Kidney (tissue), 14 donors: ENCODE data around the gene RELA. TPM values are rescaled to one million over a fixed set of nuclear protein-coding genes. Genes with fewer than 3 reads are reported as not detected.
A peak's percentile ranks its signal among the peaks of the same experiment; 100 is the strongest.

ENCODE experiments used
- DNase-seq, 5 donors: peaks; one replicate each; pipeline ENCODE4 v3.0.0-alpha.2; 2013 to 2020
- FAIRE-seq: peaks from 2 replicates; lab custom pipeline; 2012; peaks lifted over from hg19 to GRCh38; lab: Jason Lieb, UNC
- H3K27ac ChIP-seq, 2 donors: one replicate each; pipeline ENCODE4 v1.7.0; 2013; ENCODE audit warnings: low read depth in 2 of 2, low read length in 2 of 2, inconsistent platforms in 1 of 2
- H3K27me3 ChIP-seq: one replicate; pipeline ENCODE4 v1.7.1; 2013; ENCODE audit warnings: low read length, inconsistent platforms; ENCODE audit not compliant: control insufficient read depth, insufficient read depth
- H3K36me3 ChIP-seq, 3 donors: one replicate each; pipeline versions ENCODE4 v1.7.0 to v1.7.1; 2013; ENCODE audit warnings: low read length in 3 of 3, control low read depth in 1 of 3, inconsistent platforms in 1 of 3; ENCODE audit not compliant: insufficient read depth in 3 of 3, control insufficient read depth in 2 of 3
- H3K4me1 ChIP-seq, 3 donors: one replicate each; pipeline versions ENCODE4 v1.7.0 to v1.7.1; 2013; ENCODE audit warnings: low read length in 3 of 3, inconsistent platforms in 1 of 3, low read depth in 1 of 3; ENCODE audit not compliant: control insufficient read depth in 2 of 3, insufficient read depth in 2 of 3
- H3K4me3 ChIP-seq, 3 donors: one replicate each; pipeline versions ENCODE4 v1.7.0 to v1.8.1; 2013; ENCODE audit warnings: low read length in 3 of 3, control low read depth in 1 of 3, inconsistent platforms in 1 of 3
- H3K9ac ChIP-seq, 3 donors: one replicate each; pipeline versions ENCODE4 v1.7.0 to v1.7.1; 2013; ENCODE audit warnings: low read length in 3 of 3, control low read depth in 1 of 3, inconsistent platforms in 1 of 3
- H3K9me3 ChIP-seq, 3 donors: one replicate each; pipeline versions ENCODE4 v1.7.0 to v1.7.1; 2013; ENCODE audit warnings: low read length in 3 of 3, control low read depth in 1 of 3, inconsistent platforms in 1 of 3; ENCODE audit not compliant: control insufficient read depth in 2 of 3, insufficient read depth in 1 of 3
- intact Hi-C: fragments of 100-400 bp; cut with DNase I; formaldehyde crosslinking; loops from one replicate; pipeline ENCODE4 v1.11.1; 2022
- polyA plus RNA-seq: library from polyadenylated mRNA; stranded (reverse); fragments of 350-450 nt; fragmentation: Illumina TruSeq; extraction: RNeasy Lipid Tissue Mini Kit (QIAGEN cat#74804); gene quantifications from one replicate; pipeline ENCODE4 v1.2.3, GENCODE V29; 2014; ENCODE audit warnings: low read depth, low replicate concordance; ENCODE audit not compliant: insufficient read depth
- total RNA-seq: library from RNA; stranded (reverse); fragmentation: NEBNext Ultra II Directional; extraction: Animal tissue kit (Norgen Biotek cat#: 25700); gene quantifications from one replicate; pipeline ENCODE4 v1.2.1, GENCODE V29; 2021
- TF ChIP-seq, protein P1 (sequence below): IDR thresholded peaks from 3 replicates; pipeline ENCODE4 v1.5.1; 2012; ENCODE audit warnings: mild to moderate bottlenecking, moderate library complexity, borderline replicate concordance; ENCODE audit not compliant: insufficient read depth; ENCODE audit errors: extremely low read depth
- donor health status: control.
- donor health status: control.
- donor health status: control.
- donor health status: control.
- donor health status: control.
- donor health status: DM: yes; HTN: yes; CAD: no.
- donor health status: Normal renal cell carcinoma (clear cell type).

The RELA gene
- total and polyA plus RNA-seq, 2 donors from 2014 or later: 34.8 to 81.6 TPM

DNA sequence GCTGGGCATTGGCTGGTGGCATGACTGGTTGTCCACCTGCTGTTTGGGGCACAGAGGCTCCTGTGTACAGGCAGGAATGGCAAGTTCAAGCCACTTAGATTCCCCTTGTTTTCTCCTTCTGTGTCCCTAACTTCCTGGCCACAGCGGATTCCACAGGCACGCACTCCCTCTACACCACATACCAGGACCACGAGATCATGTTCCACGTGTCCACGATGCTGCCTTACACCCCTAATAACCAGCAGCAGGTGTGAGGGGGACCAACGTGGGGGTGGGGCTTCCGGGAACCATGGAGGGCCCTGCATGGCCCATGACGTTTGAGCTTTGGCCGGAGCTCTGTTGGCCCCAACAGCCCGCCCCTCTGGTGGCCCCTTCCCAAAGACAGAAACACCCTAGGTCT, 17.0 kb downstream of the RELA start:
- Histone ChIP-seq H3K4me3 (no peak overlapping the region), H3K4me1 (peaks cover 0 to 9% (median 2%) of the 10 kb centered on the region in 3 donors), H3K9ac (no peak overlapping the region), H3K27ac (no peak overlapping the region), H3K9me3 (no peaks in the 10 kb centered on the region), H3K36me3 (peaks cover 0 to 2% (median 0%) of the 10 kb centered on the region in 3 donors), H3K27me3 (no peaks in the 10 kb centered on the region)
- intact Hi-C loops: no loop called here
- TF ChIP-seq, protein P1, sequence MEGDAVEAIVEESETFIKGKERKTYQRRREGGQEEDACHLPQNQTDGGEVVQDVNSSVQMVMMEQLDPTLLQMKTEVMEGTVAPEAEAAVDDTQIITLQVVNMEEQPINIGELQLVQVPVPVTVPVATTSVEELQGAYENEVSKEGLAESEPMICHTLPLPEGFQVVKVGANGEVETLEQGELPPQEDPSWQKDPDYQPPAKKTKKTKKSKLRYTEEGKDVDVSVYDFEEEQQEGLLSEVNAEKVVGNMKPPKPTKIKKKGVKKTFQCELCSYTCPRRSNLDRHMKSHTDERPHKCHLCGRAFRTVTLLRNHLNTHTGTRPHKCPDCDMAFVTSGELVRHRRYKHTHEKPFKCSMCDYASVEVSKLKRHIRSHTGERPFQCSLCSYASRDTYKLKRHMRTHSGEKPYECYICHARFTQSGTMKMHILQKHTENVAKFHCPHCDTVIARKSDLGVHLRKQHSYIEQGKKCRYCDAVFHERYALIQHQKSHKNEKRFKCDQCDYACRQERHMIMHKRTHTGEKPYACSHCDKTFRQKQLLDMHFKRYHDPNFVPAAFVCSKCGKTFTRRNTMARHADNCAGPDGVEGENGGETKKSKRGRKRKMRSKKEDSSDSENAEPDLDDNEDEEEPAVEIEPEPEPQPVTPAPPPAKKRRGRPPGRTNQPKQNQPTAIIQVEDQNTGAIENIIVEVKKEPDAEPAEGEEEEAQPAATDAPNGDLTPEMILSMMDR: no peak
- DNase-seq: no peak
- no peak for FAIRE-seq

DNA sequence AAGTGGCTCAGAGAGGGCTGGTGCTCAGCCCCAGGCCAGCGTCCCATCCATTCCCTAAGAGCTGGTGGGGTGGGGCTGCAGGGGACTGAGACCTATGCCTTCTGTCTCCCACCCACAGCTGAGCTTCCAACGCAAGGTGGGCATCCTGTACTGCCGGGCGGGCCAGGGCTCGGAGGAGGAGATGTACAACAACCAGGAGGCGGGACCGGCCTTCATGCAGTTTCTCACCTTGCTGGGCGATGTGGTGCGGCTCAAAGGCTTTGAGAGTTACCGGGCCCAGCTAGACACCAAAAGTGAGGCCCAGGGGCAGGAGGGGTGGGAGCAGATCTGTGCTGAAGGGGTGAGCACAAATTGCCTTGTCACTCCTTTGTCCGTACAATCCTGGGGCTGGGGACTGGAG, 17.9 kb downstream of the RELA start:
- H3K4me3 ChIP-seq: no peak overlapping the region
- H3K9me3 ChIP-seq: no peaks in the 10 kb centered on the region
- intact Hi-C loops: no loop called here
- no peak overlapping the region for H3K27ac ChIP-seq
- H3K9ac ChIP-seq: no peak overlapping the region
- TF ChIP-seq, protein P1: no peak
- H3K4me1 ChIP-seq: peaks cover 0 to 15% (median 0%) of the 10 kb centered on the region in 3 donors
- no peaks in the 10 kb centered on the region for H3K27me3 ChIP-seq
- DNase-seq: peak in 1 of 5 donors; percentile 76
- no peak for FAIRE-seq
- peaks cover 0 to 2% (median 0%) of the 10 kb centered on the region in 3 donors for H3K36me3 ChIP-seq

DNA sequence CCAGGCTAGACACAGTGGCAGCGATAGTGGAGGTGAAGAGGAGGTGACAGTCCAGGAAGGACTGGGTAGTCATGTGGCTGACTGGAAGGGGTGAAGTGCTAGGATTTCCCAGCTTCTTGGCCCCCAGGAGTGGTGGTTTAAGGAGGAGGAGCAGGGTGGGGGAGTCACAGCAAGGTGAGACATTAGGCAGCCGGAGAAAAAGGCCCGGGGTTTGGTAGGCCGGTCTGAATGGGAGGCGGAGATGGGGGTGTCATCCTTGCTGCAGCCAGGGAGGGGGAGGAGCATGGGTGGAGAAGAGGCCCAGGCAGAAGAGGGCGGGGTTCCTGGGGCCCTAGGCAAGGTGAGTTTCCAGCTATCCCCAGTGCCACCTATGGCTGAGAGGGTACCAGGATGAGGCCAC, 18.7 kb downstream of the RELA start:
- Histone ChIP-seq H3K4me1 (peaks cover 0 to 18% (median 0%) of the 10 kb centered on the region in 3 donors), H3K27me3 (no peaks in the 10 kb centered on the region), H3K9ac (no peak overlapping the region), H3K9me3 (no peaks in the 10 kb centered on the region), H3K36me3 (peaks cover 0 to 2% (median 0%) of the 10 kb centered on the region in 3 donors), H3K27ac (no peak overlapping the region), H3K4me3 (no peak overlapping the region)
- DNase-seq (no peak), FAIRE-seq (no peak)
- TF ChIP-seq, protein P1: no peak
- intact Hi-C loops: no loop called here
